GM13977 (cell line): Measurements from ENCODE around the gene SLC35A5.

ENCODE experiments used
- DNase-seq: peaks from one replicate; pipeline ENCODE4 v3.0.0; 2012; ENCODE audit warnings: low spot score
- CTCF ChIP-seq: IDR thresholded peaks from 2 replicates; pipeline ENCODE4 v1.5.1; 2012; ENCODE audit warnings: mild to moderate bottlenecking, control low read depth; ENCODE audit not compliant: insufficient read depth; ENCODE audit errors: extremely low read depth, missing control alignments
- in situ Hi-C: fragments of 300-500 bp; cut with MboI; formaldehyde crosslinking; loops from one replicate; pipeline ENCODE4 v1.12.0; 2022; ENCODE audit warnings: low sequenced_read_pairs, low pct_unique_long_range_greater_than_20kb, mixed read lengths, inconsistent platforms; ENCODE audit not compliant: unreplicated experiment

SLC35A5 gene

DNA sequence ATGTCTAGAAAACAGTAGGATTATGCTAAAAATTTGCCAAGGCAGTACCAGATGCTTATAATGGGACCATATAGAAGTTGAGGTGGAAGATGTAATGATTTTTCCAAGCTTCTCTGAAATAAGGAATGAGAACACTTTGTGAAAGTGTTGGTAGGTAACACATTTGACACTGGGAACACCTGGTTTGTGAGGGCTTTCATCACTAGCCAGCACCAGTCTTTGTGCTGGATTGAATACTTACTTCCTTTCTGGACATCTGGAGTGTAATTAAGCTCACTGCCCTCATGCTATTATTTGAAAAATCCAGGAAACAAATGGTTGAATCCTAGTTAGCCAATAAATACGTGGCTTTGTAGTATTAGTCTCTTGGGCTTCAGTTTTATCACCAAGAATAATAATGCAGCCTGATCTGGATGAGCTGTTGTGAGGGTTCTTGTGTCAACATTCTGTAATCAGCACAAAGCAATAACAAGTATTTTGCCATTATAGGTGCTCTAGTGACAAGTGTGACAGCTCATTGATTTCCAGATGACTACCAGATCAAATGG is 66.1 kb downstream of the SLC35A5 start:
- in situ Hi-C loops, result no loop called here
- no peak for TF ChIP-seq CTCF
- DNase-seq, result no peak

- DNase-seq, result no peak
- in situ Hi-C loops, result no loop called here
- TF ChIP-seq CTCF, result no peak
Observed at GRCh38 chr3:112629425-112629824, 67.6 kb downstream of the SLC35A5 start.

GRCh38 chr3:112631257-112631656 is 69.4 kb downstream of the SLC35A5 start:
- no peak for TF ChIP-seq CTCF
- in situ Hi-C loops, result no loop called here
- no peak for DNase-seq

GRCh38 chr3:112632596-112632995 is 70.8 kb downstream of the SLC35A5 start:
- no peak for TF ChIP-seq CTCF
- DNase-seq, result no peak
- in situ Hi-C loops, result no loop called here

DNA sequence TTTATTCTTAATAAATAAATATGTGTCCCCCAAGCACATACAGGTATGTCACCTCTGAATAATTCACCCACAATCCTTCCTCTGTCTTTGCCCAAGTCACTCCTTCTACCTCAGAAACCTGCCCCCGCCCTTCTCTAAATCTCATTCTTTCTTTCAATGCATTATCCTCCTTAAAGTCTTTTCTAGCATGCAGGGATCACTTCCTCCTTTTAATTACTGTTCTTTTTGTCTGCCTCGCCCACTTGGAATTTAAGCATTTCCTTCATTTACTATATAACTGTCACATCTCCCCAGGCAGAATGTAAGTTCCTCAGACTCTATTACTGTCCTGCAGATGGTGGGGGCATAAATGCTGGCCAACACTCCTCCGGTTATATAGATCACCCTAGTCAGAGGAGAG is 71.3 kb downstream of the SLC35A5 start:
- TF ChIP-seq CTCF, result no peak
- in situ Hi-C loops, result no loop called here
- no peak for DNase-seq

DNA sequence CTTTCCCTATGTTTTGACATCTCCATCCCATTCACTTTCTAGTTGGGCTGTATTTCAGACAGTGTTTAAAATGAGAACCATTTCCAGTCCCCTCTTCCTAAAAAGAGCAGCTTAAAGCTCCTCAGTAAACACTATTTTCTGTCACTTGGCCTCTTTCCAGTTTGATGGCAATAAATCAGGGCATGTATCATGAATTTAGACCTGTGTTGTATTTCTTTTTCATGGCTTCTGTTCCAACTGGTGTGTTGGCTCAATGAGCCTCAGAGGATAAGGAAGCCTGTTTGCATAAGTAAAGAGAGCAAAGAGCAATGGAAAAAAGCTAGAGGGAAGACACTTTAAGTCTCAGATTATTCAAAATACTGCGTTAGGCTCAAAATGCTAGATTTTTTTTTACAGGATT is 71.9 kb downstream of the SLC35A5 start:
- TF ChIP-seq CTCF, result no peak
- in situ Hi-C loops, result no loop called here
- no peak for DNase-seq
